ENCODE results near the gene FOXA1. TPM values are rescaled to one million over a fixed set of nuclear protein-coding genes. Genes with fewer than 3 reads are reported as not detected.

The FOXA1 gene
- total and polyA plus RNA-seq, 9 donors, result 0.12 to 2.9 (median 0.31) TPM; not detected in 6

DNA sequence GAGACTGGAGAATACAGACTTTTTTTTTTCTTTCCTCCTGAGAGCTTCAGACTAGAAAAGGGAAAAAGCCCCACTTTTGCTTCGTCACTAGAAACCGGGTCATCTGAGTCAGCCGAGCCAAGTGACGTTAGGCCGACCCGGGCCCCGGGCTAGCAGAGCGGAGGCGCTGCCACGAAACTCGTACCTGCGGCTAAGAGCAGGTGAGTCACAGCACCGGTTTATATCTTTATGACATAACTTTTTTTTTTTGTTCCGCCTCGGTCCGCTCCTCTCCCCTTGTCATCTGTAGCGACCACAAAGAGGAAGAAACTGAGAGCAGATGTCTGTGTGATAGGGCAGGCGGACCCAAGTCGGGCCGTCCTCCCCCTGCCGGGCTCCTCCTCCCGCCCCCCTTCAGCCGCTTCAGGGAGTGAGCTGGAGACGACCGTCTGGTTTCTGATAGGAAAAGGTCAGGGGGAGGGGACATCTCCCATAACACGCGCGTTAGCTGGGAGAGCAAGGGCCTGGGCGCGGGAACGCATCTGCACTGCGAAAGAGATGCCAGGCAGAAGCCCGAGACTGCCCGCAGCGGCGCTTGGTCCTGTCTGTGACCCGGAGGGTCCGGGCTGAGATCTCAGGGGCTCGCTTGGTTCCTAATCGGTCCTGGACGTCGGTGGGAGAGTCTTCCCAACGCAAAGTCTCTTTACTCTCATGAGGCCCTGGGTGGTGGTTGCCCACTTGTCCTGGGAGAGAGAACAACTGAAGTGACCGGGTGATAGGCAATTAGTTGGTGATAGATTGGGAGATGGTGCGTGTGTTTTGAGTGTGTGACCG is 966 bp upstream of the FOXA1 start:
- WGBS, 3 donors, result 7 to 9% (median 8%) methylated on average over 45 to 46 of the region's 46 CpGs
- H3K36me3 ChIP-seq, result no peaks in the 10 kb centered on the region
- no peaks in the 10 kb centered on the region for H3K27me3 ChIP-seq
- intact Hi-C loops (cut with DNase I), result no loop called here
- peaks cover 9% of the 10 kb centered on the region for H3K4me1 ChIP-seq (ENCODE audit: insufficient read depth)
- peaks cover 0 to 3% of the 10 kb centered on the region in 2 donors for H3K9me3 ChIP-seq
- no peak for TF ChIP-seq CTCF (IDR thresholded peaks at IDR 0.05)
- TF ChIP-seq EP300 (IDR thresholded peaks at IDR 0.05), result no peak
- no peak for TF ChIP-seq POLR2A (IDR thresholded peaks at IDR 0.05)
- peak overlapping the region; percentile 30 for H3K4me3 ChIP-seq
- DNase-seq, result no peak
- no peak overlapping the region for H3K27ac ChIP-seq

DNA sequence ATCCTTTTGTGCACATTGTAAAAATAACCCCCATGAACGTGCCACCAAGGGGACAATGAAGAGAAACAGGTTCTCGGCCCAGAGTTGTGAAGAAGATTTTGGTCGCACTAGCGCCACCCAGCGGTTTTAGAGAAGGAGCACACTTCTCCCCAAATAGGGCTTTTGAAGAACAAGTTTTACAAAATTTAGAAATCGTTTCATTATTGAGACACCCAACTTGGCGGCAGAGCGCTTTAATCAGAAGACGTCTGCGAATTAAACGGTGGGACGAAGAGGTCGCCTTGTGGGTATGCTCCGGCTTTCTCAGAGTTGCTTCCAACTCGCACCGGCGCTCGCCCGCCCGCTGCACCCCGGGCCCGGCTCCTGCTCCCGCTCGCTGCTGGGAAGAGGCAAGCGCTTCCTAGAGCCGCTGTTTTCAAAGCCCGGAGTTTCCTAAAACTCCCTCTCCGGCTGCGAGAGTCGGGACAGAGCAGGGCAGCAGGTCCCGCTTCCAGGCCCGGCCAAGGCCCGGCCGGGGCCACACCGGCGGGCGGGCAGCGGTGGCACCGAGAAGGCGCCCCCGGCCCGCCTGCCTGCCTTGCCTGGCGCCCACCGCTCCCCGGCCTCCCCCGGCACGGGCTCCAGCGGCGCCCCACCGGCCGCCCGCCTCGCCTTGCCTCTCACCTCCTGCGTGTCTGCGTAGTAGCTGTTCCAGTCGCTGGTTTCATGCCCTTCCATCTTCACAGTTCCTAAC is 645 bp downstream of the FOXA1 start:
- Histone ChIP-seq H3K27ac (no peak overlapping the region), H3K4me3 (peak overlapping the region; percentile 32), H3K4me1 (ENCODE audit: insufficient read depth) (peaks cover 9% of the 10 kb centered on the region), H3K27me3 (peaks cover 5% of the 10 kb centered on the region), H3K9me3 (peaks cover 0 to 3% of the 10 kb centered on the region in 2 donors), H3K36me3 (no peaks in the 10 kb centered on the region)
- TF ChIP-seq EP300 (IDR thresholded peaks at IDR 0.05) (no peak), POLR2A (IDR thresholded peaks at IDR 0.05) (no peak), CTCF (IDR thresholded peaks at IDR 0.05) (no peak)
- intact Hi-C loops (cut with DNase I), result no loop called here
- DNase-seq, result no peak
- 0 to 3% (median 1%) methylated on average over 45 to 56 of the region's 56 CpGs for WGBS, 3 donors

GRCh38 chr14:37593511-37594237 is 1.4 kb downstream of the FOXA1 start:
- H3K27ac ChIP-seq, result no peak overlapping the region

More at GRCh38 chr14:37593511-37594237, 1.4 kb downstream of the FOXA1 start:
- no peak for DNase-seq
- Histone ChIP-seq H3K4me1 (ENCODE audit: insufficient read depth) (peaks cover 9% of the 10 kb centered on the region), H3K4me3 (peak overlapping the region; percentile 32), H3K27me3 (peaks cover 5% of the 10 kb centered on the region), H3K36me3 (no peaks in the 10 kb centered on the region), H3K9me3 (peaks cover 0 to 3% of the 10 kb centered on the region in 2 donors)
- WGBS, 3 donors, result 17 to 21% (median 18%) methylated on average over 14 of the region's 14 CpGs
- TF ChIP-seq CTCF (IDR thresholded peaks at IDR 0.05) (no peak), EP300 (IDR thresholded peaks at IDR 0.05) (no peak), POLR2A (IDR thresholded peaks at IDR 0.05) (no peak)
- intact Hi-C loops (cut with DNase I), result no loop called here
